Mucosa of stomach (tissue), 1 donor: ENCODE measurements around the gene MYO7B.
"Not testable (repeated sequence)": the region's sequence is repeated elsewhere in the genome, so short reads cannot be mapped to it uniquely, and the experiment has no call there.

ENCODE experiments used
- H3K27me3 ChIP-seq: one replicate; pipeline ENCODE4 v1.7.0; 2013; ENCODE audit warnings: mild to moderate bottlenecking, low read length; ENCODE audit not compliant: control insufficient read depth, insufficient read depth
- H3K36me3 ChIP-seq: one replicate; pipeline ENCODE4 v1.7.0; 2013; ENCODE audit warnings: low read length; ENCODE audit not compliant: control insufficient read depth, insufficient read depth
- H3K4me1 ChIP-seq: one replicate; pipeline ENCODE4 v1.7.0; 2013; ENCODE audit warnings: mild to moderate bottlenecking, low read length; ENCODE audit not compliant: control insufficient read depth, insufficient read depth
- H3K4me3 ChIP-seq: one replicate; pipeline ENCODE4 v1.7.0; 2013; ENCODE audit warnings: low read length
- H3K9ac ChIP-seq: one replicate; pipeline ENCODE4 v1.7.0; 2013; ENCODE audit warnings: mild to moderate bottlenecking, low read length, moderate library complexity
- H3K9me3 ChIP-seq: one replicate; pipeline ENCODE4 v1.7.0; 2013; ENCODE audit warnings: mild to moderate bottlenecking, low read length, moderate library complexity; ENCODE audit not compliant: control insufficient read depth
- donor health status: Pancreatic carcinoma.

MYO7B gene

DNA sequence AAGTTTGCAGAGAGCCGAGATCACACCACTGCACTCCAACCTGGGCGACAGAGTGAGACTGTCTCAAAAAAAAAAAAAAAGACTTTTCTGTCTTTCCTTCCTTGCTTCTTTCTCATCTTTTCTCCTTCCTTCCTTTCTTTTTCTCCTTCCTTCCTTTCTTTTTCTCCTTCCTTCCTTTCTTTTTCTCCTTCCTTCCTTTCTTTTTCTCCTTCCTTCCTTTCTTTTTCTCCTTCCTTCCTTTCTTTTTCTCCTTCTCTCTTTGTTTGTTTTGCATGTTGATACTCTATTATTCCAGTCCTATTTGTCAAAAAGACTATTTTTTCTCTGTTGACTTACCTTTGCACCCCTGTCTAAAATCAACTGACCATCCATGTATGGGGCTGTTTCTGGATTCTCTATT lies 36.9 kb downstream of the MYO7B start:
- H3K4me1 ChIP-seq, H3K27me3 ChIP-seq, H3K9ac ChIP-seq, H3K9me3 ChIP-seq, H3K36me3 ChIP-seq, H3K4me3 ChIP-seq: not testable (repeated sequence)

DNA sequence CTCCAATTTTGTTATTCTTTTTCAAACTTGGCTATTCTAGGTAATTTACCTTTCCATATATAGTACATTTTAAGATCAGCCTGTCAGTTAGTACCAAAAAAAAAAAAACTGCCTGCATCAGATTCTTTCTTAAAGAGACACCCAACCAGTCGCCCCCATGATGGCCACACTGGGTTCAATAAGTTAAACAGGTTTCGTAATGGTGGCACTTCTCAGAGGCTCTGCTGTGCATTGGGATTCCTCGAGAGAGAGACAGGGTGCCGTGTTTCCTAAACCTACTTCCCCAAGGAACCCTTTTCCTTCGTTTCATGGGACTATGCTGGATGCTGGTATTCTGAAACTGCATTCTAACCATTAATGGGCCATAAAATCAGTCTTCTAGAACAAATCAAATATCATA lies 37.4 kb downstream of the MYO7B start:
- Histone ChIP-seq H3K27me3 (no peaks in the 10 kb centered on the region), H3K36me3 (no peaks in the 10 kb centered on the region), H3K4me3 (no peak overlapping the region), H3K9ac (no peak overlapping the region), H3K4me1 (no peaks in the 10 kb centered on the region), H3K9me3 (no peaks in the 10 kb centered on the region)

GRCh38 chr2:127573298-127573697 lies 37.8 kb downstream of the MYO7B start:
- Histone ChIP-seq H3K9me3 (no peaks in the 10 kb centered on the region), H3K4me1 (no peaks in the 10 kb centered on the region), H3K27me3 (no peaks in the 10 kb centered on the region), H3K4me3 (no peak overlapping the region), H3K9ac (no peak overlapping the region), H3K36me3 (no peaks in the 10 kb centered on the region)

- no peaks in the 10 kb centered on the region for H3K36me3 ChIP-seq
- H3K4me3 ChIP-seq: no peak overlapping the region
- H3K27me3 ChIP-seq: no peaks in the 10 kb centered on the region
- H3K4me1 ChIP-seq: no peaks in the 10 kb centered on the region
- H3K9me3 ChIP-seq: no peaks in the 10 kb centered on the region
- no peak overlapping the region for H3K9ac ChIP-seq
Measured at GRCh38 chr2:127573771-127574170, 38.3 kb downstream of the MYO7B start.

GRCh38 chr2:127574656-127575055 lies 39.2 kb downstream of the MYO7B start:
- Histone ChIP-seq H3K9ac (no peak overlapping the region), H3K36me3 (no peaks in the 10 kb centered on the region), H3K4me3 (no peak overlapping the region), H3K27me3 (no peaks in the 10 kb centered on the region), H3K9me3 (no peaks in the 10 kb centered on the region), H3K4me1 (no peaks in the 10 kb centered on the region)

DNA sequence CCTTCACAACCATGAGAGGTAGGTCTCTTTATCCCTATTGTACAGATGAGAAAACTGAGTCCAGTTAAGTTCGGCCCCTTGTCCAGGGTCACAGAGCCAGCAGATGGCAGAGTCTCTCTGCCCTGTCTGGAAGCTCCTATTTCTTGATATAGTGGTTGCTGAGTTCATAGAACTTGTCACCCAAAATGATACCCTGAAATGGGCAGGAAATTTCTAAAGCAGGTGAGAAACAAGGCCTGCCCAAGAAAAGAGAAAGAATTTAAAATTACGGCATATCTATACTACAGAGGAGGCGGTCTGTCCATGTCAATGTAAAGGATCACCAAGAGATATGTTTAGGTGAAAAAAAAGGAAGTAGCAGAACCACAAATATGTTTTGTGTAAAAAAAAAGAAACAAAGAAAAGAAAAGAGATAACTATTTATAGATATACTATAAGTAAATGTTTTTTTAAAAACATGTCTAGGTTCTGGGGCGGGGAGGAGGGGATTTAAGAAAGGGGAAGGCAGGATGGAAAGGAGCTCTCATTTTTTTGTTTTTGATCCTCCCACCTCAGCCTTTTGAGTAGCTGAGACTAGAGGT lies 39.8 kb downstream of the MYO7B start:
- no peaks in the 10 kb centered on the region for H3K36me3 ChIP-seq
- no peaks in the 10 kb centered on the region for H3K4me1 ChIP-seq
- no peak overlapping the region for H3K9ac ChIP-seq
- no peaks in the 10 kb centered on the region for H3K9me3 ChIP-seq
- H3K4me3 ChIP-seq: no peak overlapping the region
- no peaks in the 10 kb centered on the region for H3K27me3 ChIP-seq

DNA sequence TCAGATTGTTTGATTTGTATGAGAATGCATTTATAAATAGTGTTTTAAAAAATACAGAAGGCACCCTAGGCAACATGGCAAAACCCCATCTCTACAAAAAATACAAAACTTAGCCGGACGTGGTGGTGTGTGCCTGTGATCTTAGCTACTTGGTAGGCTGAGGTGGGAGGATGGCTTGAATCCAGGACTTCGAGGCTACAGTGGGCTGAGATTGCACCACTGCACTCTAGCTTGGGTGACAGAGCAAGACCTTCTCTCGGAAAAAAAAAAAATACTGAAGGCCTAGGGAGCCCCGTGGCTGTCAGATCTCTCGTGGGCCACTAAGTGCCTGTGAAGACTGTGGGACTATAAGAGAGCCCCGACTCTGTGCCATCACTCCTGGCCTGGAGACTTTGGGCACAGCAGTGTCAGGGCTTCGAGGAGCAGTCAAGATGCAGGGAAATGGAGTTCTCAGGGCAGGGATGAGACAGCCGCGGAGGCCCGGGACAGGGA lies 40.5 kb downstream of the MYO7B start:
- H3K4me1 ChIP-seq: no peaks in the 10 kb centered on the region
- no peaks in the 10 kb centered on the region for H3K36me3 ChIP-seq
- no peaks in the 10 kb centered on the region for H3K9me3 ChIP-seq
- H3K27me3 ChIP-seq: no peaks in the 10 kb centered on the region
- no peak overlapping the region for H3K4me3 ChIP-seq
- no peak overlapping the region for H3K9ac ChIP-seq

DNA sequence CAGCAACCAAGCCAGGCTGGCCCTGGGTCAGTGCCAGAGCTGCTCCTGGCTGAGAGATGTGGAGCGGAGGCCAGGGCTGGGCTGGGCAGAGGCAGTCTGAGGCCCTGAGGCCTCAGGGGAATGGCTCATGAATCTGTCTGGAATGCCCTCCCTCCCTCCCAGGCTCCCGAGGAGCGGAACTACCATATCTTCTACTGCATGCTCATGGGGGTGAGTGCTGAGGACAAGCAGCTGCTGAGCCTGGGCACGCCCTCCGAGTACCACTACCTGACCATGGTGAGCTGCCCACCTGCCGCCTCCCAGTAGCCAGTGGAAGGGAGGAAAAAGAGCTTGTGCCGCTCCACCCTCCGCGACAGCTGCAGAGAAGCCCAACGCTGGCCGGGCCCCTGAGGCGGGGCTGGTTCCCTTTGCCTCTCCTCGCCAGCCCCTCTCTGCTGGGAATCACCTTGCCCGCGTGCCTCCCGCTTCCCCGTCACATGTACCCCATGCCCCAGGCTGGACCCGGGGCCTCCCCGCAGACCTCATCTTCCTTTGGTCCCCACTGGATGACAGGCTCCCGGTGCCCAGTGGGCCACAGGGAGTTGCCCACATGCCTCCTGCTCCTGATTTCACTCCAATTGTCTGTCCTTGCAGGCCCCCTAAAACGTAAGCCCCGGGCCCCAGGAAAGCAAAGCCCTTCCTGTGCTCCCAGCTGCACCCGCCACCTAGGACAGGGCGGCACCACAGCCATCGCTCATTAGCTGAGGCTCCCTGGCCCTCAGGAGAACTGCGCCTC lies 41.1 kb downstream of the MYO7B start:
- no peaks in the 10 kb centered on the region for H3K36me3 ChIP-seq
- no peak overlapping the region for H3K4me3 ChIP-seq
- H3K27me3 ChIP-seq: no peaks in the 10 kb centered on the region
- H3K4me1 ChIP-seq: no peaks in the 10 kb centered on the region
- H3K9ac ChIP-seq: no peak overlapping the region
- no peaks in the 10 kb centered on the region for H3K9me3 ChIP-seq

DNA sequence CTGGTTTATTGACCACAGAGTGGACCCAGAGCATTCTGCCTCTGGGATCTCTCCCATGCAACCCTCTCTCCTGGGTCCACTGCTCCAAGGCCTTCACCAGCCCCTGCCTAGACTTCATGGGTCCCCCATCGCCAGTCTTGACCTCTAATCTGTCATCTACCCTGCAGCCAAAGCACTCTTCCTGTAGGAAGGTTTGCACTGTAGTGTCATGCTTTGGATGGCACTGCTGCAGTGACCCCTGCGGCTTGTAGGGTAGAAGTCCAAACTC lies 41.7 kb downstream of the MYO7B start:
- no peaks in the 10 kb centered on the region for H3K36me3 ChIP-seq
- no peak overlapping the region for H3K4me3 ChIP-seq
- no peak overlapping the region for H3K9ac ChIP-seq
- no peaks in the 10 kb centered on the region for H3K4me1 ChIP-seq
- no peaks in the 10 kb centered on the region for H3K9me3 ChIP-seq
- no peaks in the 10 kb centered on the region for H3K27me3 ChIP-seq

GRCh38 chr2:127577503-127577902 lies 42.0 kb downstream of the MYO7B start:
- H3K9ac ChIP-seq: no peak overlapping the region
- no peaks in the 10 kb centered on the region for H3K27me3 ChIP-seq
- H3K36me3 ChIP-seq: no peaks in the 10 kb centered on the region
- H3K4me3 ChIP-seq: no peak overlapping the region
- no peaks in the 10 kb centered on the region for H3K9me3 ChIP-seq
- H3K4me1 ChIP-seq: no peaks in the 10 kb centered on the region

GRCh38 chr2:127577973-127578372 lies 42.5 kb downstream of the MYO7B start:
- Histone ChIP-seq H3K4me1 (no peaks in the 10 kb centered on the region), H3K27me3 (no peaks in the 10 kb centered on the region), H3K4me3 (no peak overlapping the region), H3K9me3 (no peaks in the 10 kb centered on the region), H3K36me3 (no peaks in the 10 kb centered on the region), H3K9ac (no peak overlapping the region)

DNA sequence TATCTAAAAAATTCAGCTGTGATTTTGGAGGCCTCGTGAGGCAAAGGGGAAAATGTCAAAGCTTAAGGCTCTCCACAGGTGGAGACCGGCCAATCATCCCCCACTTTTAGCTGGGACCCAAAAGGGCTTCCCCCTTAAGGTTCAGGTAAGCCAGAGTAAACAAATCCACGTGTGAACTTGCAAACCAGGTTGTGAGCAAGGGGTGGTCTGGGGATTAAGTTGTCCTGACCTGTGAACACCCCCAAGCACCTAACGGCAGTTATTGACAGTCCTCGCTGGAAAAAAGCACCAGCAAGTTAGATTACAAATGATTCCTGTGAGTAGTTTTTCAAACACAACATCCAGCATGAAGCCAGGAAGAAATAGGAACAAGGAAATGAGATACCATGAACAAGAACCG lies 42.9 kb downstream of the MYO7B start:
- Histone ChIP-seq H3K4me3 (no peak overlapping the region), H3K9ac (no peak overlapping the region), H3K27me3 (no peaks in the 10 kb centered on the region), H3K36me3 (no peaks in the 10 kb centered on the region), H3K9me3 (no peaks in the 10 kb centered on the region), H3K4me1 (no peaks in the 10 kb centered on the region)

DNA sequence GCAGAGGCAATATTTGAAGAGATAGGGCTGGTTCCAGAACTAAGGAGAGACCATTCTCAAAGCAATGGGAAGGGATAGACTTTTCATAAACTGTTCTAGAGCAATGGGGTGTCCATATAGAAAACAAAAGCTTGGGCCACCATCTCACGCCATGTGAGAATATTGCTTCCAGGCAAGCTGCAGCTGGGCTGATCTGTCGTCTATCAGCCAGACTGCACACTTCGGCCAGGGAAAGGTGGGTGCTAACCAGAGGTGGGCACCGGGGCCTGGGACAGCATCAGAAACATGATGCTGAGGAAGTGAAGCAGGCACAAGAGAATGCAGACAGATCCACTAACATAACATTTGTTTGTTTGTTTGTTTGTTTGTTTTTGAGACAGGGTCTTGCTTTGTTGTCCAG lies 43.7 kb downstream of the MYO7B start:
- Histone ChIP-seq H3K4me3 (no peak overlapping the region), H3K4me1 (no peaks in the 10 kb centered on the region), H3K9ac (no peak overlapping the region), H3K36me3 (no peaks in the 10 kb centered on the region), H3K9me3 (no peaks in the 10 kb centered on the region), H3K27me3 (no peaks in the 10 kb centered on the region)
